GM19238 (cell line): ENCODE results near the gene BCL2.

ENCODE experiments used
- DNase-seq: peaks from one replicate; pipeline ENCODE4 v3.0.0; 2011; ENCODE audit warnings: low spot score; ENCODE audit not compliant: insufficient read length

BCL2 gene

GRCh38 chr18:63288311-63288710 lies 31.3 kb downstream of the BCL2 start:
- no peak for DNase-seq

- DNase-seq: no peak
Measured at GRCh38 chr18:63287691-63288220, 31.8 kb downstream of the BCL2 start.

- no peak for DNase-seq
Measured at GRCh38 chr18:63286926-63287325, 32.6 kb downstream of the BCL2 start.

GRCh38 chr18:63284827-63285733 lies 34.5 kb downstream of the BCL2 start:
- DNase-seq: peak; percentile 27

GRCh38 chr18:63284173-63284799 lies 35.3 kb downstream of the BCL2 start:
- no peak for DNase-seq

- no peak for DNase-seq
Measured at GRCh38 chr18:63283305-63284094, 36.1 kb downstream of the BCL2 start.

GRCh38 chr18:63282793-63283192 lies 36.8 kb downstream of the BCL2 start:
- no peak for DNase-seq

GRCh38 chr18:63273222-63273927 lies 46.2 kb downstream of the BCL2 start:
- no peak for DNase-seq

GRCh38 chr18:63272638-63273037 lies 46.9 kb downstream of the BCL2 start:
- DNase-seq: no peak

GRCh38 chr18:63271881-63272299 lies 47.7 kb downstream of the BCL2 start:
- DNase-seq: no peak

- no peak for DNase-seq
Measured at GRCh38 chr18:63271148-63271547, 48.4 kb downstream of the BCL2 start.

GRCh38 chr18:63267975-63268721 lies 51.4 kb downstream of the BCL2 start:
- no peak for DNase-seq

- DNase-seq: no peak
Measured at GRCh38 chr18:63266888-63267790, 52.4 kb downstream of the BCL2 start.

GRCh38 chr18:63265326-63265725 lies 54.2 kb downstream of the BCL2 start:
- DNase-seq: no peak

GRCh38 chr18:63264871-63265270 lies 54.7 kb downstream of the BCL2 start:
- no peak for DNase-seq

GRCh38 chr18:63263444-63263843 lies 56.1 kb downstream of the BCL2 start:
- no peak for DNase-seq

- no peak for DNase-seq
Measured at GRCh38 chr18:63262369-63263335, 56.9 kb downstream of the BCL2 start.

- DNase-seq: no peak
Measured at GRCh38 chr18:63261029-63261428, 58.5 kb downstream of the BCL2 start.
